Pons (tissue), 1 donor: ENCODE data around the gene QRFP.

Experiments
- DNase-seq: peaks from one replicate; pipeline ENCODE4 v3.0.0-alpha.2; 2016; ENCODE audit warnings: low spot score

Gene QRFP

GRCh38 chr9:130933114-130934046 lies 36.8 kb upstream of the QRFP start:
- no peak for DNase-seq

DNA sequence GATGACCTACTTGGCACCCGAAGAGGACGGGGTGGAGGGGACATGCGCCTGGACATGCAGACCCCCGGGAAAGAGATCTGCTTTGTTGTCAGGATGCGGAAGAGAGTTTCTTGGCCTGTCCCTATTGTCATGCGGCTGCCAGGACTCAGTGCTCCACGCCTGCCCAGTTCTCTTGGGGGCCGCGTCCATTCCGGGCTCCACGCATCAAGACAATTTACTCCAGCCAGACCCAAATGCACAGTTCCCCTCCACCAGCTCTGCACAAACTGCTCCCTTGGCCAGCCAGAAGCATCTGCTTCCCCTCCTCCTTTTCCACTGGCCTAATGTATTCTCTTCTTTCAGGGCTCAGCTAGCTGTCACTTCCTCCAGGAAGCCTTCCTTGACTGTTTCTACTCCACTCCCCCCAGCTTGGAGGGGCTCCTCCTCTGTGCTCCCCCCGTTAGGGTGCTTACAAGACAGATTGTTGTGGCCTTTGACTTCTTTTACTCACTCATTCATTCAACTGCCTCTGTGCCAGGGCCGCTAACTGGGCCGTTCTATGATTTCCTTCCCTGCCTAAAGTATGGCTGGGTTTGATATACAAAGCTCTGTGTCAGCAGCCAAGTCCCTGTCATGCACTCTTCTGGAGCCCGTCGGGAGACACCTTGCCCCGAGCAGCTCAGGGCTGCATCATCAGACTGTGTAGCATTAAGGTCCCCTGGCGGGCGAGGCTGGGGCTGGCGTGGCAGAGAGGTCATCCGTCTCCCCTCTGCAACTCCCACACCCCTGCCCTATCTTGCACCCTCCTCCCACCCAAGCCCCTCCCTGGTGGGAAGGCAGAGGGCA lies 35.9 kb upstream of the QRFP start:
- DNase-seq = no peak

DNA sequence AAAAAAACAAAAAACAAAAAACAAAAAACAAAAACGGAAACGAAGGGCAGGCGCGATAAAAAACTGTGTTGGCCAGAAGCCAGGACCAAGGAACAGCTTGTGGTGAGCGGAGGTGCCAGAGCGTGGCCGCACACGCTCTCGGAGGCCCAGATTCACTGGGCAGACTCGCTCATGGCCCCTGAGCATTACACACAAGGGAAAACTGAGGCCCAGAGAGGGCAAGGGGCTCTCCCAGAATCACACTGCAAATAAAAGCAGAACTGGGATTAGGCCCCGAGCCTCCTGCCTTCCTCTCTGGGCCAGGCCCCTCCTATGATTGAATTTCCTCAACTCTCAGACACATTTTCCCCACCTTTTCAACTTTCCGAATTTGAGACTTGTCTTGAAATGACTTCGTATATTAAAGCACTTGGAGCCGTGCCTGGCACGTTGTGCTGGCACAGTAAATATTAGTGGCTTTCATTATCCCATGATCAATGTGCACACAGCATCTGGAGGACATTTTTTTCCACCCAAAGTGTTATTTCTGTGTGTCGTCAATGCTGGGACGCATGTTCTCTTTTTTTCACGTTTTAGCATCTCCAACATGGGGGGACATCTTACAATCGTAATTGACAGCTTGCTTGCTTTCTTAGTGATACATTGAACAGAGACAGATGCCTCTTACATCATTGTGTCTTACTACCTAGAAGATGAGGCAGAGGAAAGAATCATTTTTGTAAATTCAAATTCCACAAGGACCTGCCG lies 35.1 kb upstream of the QRFP start:
- no peak for DNase-seq

DNA sequence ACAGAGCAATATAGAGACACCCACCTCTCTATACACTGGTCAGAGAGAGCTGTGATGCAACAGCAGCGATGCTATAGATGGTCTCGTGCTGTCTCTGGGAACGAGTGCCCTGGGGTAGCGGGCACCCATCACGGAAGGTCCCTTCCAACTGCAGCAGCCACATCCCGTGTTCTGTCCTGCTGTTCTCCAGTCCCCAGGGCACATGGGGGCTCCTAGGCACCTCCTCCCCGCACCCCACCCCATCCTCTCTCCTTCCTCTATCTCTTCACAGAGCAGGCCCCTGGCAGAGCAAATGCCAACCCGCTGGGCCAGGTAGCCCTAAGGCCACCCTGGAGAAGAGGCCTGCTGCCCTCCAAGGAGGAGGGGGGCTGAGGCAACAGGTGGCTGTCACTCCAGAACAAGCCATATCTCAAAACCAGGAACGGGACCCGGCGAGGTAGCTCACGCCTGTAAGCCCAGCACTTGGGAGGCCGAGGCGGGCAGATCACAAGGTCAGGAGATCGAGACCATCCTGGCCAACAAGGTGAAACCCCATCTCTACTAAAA lies 34.3 kb upstream of the QRFP start:
- DNase-seq = no peak

GRCh38 chr9:130930132-130930803 lies 33.7 kb upstream of the QRFP start:
- no peak for DNase-seq

GRCh38 chr9:130929571-130930038 lies 33.0 kb upstream of the QRFP start:
- no peak for DNase-seq

GRCh38 chr9:130927995-130928900 lies 31.6 kb upstream of the QRFP start:
- no peak for DNase-seq

DNA sequence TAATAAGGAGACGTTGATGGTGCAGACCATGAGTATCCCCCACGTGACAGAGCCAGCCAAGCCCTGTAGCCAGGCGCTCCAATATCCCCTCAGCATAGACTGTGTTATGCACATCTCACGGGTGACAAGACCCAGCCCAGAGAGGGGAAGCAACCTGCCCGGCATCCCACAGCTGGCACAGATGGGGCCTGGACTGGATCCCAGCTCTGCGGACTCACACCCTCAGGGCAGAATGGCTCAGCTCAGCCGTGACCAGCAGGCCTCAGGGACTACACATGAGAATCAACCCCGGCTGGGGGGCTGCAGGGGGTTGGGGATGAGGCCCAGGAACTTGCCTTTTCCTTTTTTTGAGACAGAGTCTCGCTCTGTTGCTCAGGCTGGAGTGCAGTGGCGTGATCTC lies 30.7 kb upstream of the QRFP start:
- no peak for DNase-seq

DNA sequence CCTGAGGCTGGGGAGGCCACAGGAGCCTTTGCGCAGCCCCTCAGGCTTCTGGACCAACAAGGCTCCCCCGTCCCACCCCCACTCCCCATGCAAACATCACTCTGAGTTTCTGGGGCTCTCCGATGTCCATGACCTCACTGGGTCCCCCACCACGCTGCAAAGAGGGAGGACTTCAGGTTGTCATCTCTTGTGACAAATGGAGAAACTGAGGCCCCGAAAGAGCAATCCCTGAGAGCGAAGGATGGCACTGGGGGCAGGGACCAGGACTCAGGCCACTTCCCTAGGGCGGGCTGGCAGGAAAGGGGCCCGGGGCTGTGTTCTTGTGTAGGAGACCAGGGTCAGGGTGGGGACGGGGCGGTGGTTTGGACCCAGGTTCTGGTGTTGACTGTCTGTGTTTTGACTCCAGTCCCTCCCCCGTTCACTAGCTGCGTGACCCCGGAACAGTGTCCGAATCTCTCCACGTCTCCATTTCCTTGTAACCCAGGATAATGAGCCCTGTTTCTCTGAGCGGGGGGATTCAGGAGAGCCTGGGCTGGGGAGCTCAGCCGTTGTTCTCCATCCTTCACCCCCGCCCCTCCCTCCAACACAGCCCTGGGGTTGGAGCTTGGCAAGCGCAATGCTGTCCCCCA lies 28.6 kb upstream of the QRFP start:
- no peak for DNase-seq

GRCh38 chr9:130924448-130924788 lies 27.8 kb upstream of the QRFP start:
- no peak for DNase-seq

DNA sequence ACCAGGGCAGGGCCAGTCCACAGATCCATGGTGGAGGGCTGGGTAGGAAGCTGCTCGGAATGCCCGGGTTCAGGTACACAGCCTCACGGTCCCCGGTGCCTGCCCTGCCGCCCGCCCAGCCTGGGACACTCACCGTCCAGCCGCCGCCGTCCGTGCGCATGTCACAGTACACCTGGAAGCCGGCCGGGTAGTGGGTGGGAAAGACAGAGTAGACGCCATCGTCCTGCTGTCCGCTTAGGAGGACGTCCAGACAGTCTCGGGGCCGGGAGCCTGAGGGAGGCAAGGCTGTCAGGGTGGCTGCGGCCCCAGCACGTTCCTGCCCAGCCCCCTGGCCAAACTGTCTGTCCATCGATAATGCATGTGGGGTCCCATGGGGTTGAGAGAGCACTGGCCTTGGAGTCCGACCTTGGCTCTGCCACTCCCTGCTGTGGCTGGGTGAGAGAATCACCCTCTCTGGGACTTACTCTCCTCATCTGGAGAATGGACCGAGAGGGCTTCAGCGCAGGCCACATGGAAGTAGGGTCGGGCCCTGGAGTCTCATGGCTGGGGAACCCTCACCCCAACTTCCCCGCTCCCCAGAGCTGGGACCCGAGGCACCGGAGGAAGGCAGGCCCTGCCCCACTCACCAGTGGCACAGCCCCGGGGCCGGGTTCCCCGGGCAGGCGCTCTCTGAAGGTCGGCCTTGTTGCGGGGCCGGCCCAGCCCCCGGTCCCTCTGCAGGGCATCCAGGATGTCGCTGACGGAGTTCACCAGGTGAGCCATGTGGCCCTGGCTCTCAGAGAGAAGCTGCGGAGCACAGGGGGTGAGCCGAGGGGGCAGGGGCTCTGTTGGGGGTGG lies 27.2 kb upstream of the QRFP start:
- no peak for DNase-seq

- DNase-seq = no peak
These were observed 26.4 kb upstream of the QRFP start for GRCh38 chr9:130922893-130923610.

DNA sequence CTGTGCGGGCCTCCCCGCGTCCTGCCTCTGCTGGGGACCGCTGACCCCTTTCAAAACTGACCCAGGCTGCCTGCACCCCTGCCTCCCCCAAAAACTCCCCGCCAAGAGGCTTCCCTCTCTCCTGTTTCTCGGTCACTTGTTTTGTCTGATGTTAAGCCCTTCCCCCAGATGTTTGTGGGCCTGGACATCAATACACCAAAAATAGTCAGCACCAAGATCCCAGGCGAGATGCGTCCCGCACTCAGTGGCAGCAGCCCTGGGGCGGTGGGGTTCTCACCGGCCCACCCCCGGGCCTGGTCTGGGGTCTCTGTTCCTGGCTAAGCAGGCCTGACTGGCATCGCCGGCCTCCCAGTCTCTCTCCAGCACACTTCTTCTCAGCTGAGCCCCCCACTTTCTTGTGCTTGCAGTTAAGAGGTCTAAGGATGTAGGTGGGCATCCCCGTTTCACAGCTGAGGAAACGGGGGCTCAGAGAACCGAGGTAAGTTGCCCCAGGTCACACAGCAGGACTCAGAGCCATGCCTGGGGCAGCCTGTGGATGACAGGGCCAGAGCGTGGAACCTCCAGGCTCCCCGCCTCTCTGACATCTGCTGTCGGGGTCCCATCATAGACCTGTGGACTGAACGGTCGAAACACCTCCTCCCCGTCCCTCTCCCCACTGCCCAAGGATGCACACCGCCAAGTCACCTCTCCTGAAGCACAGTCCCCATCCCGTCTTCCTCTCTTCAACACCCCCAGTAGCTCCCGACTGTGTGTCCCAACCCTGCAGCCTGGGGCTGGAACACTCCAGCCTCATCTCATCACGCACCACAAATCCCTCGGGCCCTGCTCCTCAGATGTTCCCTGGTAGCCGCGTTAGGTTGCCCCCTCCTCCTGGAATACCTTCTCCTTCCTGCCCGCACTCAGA lies 25.6 kb upstream of the QRFP start:
- no peak for DNase-seq

DNA sequence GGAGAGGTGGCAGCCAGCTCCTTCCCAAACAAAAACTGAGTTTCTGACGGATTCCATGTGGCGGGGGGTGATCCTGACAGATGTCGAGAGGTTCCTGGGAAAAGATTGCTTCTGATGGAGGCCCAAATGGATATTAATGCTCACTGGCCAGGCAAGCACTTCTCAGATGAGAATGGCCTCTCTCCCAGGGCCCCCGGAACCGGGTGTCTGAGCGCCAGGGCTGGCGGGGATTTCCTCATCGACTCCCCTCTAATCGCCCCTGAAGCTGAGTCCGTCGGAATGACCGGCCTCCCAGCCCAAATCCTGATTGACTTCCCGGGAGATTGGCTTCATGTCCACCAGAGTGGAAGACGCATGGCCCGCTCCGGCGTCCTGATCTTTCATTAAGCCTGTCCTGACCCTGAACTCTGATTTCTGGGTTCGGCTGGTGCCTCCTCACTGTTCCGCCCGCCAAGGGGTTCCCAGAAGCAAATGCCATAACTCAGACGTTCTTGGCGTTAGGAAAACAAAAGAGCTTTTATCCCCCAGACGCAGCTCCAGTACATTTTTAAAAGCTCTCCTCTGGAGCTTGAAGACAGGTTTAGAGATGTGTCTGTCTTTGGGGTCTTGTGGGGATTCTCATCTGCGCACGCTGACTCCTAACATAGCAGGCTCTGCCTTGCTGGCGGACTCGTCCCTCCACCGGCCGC lies 24.8 kb upstream of the QRFP start:
- no peak for DNase-seq

GRCh38 chr9:130920762-130921299 lies 24.2 kb upstream of the QRFP start:
- DNase-seq = no peak

GRCh38 chr9:130920233-130920632 lies 23.6 kb upstream of the QRFP start:
- no peak for DNase-seq
